Gastrocnemius medialis (tissue), 4 donors: ENCODE measurements around the gene BANP.
"Not testable (repeated sequence)": the region's sequence is repeated elsewhere in the genome, so short reads cannot be mapped to it uniquely, and the experiment has no call there.

Experiments used
- POLR2A ChIP-seq, 2 donors: fragments of 450-650 bp; IDR thresholded peaks; one replicate each; pipeline ENCODE4 v1.6.1; 2017; ENCODE audit warnings: antibody characterized with exemption in 2 of 2, mild to moderate bottlenecking in 2 of 2, moderate library complexity in 2 of 2
- TF ChIP-seq, protein P1 (sequence below), 5 experiments: fragments of 450-650 bp in 3 of 5; fragments of 200-600 bp in 2 of 5; sonication (generic) in 2 of 5; IDR thresholded peaks in 4 of 5; conservative IDR thresholded peaks in 1 of 5; 1 replicate in 4 of 5; 2 replicates in 1 of 5; pipeline ENCODE4 v1.5.1; 2016 to 2019; ENCODE audit warnings: antibody characterized with exemption in 5 of 5, mild to moderate bottlenecking in 3 of 5, moderate library complexity in 3 of 5

DNA sequence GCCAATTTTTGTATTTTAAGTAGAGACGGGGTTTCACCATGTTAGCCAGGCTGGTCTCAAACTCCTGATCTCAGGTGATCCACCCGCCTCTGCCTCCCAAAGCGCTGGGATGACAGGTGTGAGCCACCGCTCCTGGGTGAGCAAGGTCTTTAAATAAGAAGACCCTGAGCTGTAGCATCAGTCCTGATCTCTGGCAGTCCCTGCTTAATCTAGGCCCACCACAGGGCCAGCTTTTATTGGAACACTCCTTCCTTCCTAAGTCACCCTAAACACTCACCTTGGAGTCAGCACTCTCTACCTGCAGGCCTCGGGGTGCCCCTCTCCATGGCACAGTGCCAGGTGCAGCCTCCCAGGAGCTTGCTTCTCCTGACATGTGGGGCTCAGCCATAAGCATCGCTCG, 45.7 kb upstream of the BANP start:
- TF ChIP-seq, protein P1, sequence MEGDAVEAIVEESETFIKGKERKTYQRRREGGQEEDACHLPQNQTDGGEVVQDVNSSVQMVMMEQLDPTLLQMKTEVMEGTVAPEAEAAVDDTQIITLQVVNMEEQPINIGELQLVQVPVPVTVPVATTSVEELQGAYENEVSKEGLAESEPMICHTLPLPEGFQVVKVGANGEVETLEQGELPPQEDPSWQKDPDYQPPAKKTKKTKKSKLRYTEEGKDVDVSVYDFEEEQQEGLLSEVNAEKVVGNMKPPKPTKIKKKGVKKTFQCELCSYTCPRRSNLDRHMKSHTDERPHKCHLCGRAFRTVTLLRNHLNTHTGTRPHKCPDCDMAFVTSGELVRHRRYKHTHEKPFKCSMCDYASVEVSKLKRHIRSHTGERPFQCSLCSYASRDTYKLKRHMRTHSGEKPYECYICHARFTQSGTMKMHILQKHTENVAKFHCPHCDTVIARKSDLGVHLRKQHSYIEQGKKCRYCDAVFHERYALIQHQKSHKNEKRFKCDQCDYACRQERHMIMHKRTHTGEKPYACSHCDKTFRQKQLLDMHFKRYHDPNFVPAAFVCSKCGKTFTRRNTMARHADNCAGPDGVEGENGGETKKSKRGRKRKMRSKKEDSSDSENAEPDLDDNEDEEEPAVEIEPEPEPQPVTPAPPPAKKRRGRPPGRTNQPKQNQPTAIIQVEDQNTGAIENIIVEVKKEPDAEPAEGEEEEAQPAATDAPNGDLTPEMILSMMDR (IDR thresholded peaks at IDR 0.05 in 4 of 5, conservative IDR thresholded peaks at IDR 0.05 in 1 of 5) = not testable (repeated sequence)
- not testable (repeated sequence) for TF ChIP-seq POLR2A (IDR thresholded peaks at IDR 0.05)
